CD8-positive, alpha-beta T cell (primary cell): ENCODE data around the gene PSPH. TPM values are rescaled to one million over a fixed set of nuclear protein-coding genes. Genes with fewer than 3 reads are reported as not detected.

Experiments
- total RNA-seq, 46 experiments: library from RNA in 2 of 46; stranded (reverse) in 2 of 46; gene quantifications; one replicate each; pipeline ENCODE4 v1.2.3 and lab custom pipeline; 2021 to 2026

Gene PSPH
- total RNA-seq, 2 experiments from 2014 or later = 0.89 to 1.1 TPM

Other genes starting within 250 kb of the PSPH start
- not detected for gene SEPTIN14, start 188.7 kb downstream of the PSPH start, total RNA-seq
- 1 to 10 TPM; 3.7 to 3.9 TPM for gene ZNF713, start 164.0 kb downstream of the PSPH start, total RNA-seq
- 1 to 10 TPM; 7.8 to 8.9 TPM for gene MRPS17, start 99.6 kb downstream of the PSPH start, total RNA-seq
- 10 to 100 TPM; 36.5 to 38.9 TPM for gene NIPSNAP2, start 86.9 kb downstream of the PSPH start, total RNA-seq
- gene CCT6A, start 321 bp upstream of the PSPH start, total RNA-seq = 10 to 100 TPM; 36.3 to 40.9 TPM
- gene SUMF2, start 12.8 kb upstream of the PSPH start, total RNA-seq = 100 to 1,000 TPM in 1 of 2 experiments, 10 to 100 TPM in 1; 97.8 to 103 TPM
- gene PHKG1, start 41.5 kb upstream of the PSPH start, total RNA-seq = 1 to 10 TPM; 8.9 to 9.6 TPM
- 100 to 1,000 TPM; 283 to 294 TPM for gene CHCHD2, start 55.0 kb upstream of the PSPH start, total RNA-seq
- not detected for gene NUPR2, start 65.0 kb upstream of the PSPH start, total RNA-seq